H1 (cell line): ENCODE results near the gene DMC1. TPM values are rescaled to one million over a fixed set of nuclear protein-coding genes. Genes with fewer than 3 reads are reported as not detected.

Experiments used
- ASH2L ChIP-seq: fragments of 200-600, 300-600 bp; sonication (generic); IDR thresholded peaks from one replicate; pipeline ENCODE4 v1.7.1; 2017; ENCODE audit warnings: low read length
- GTF2F1 ChIP-seq: IDR thresholded peaks from 2 replicates; pipeline ENCODE4 v1.6.1; 2012; ENCODE audit warnings: low read depth, low read length, improper control_type of control experiment, borderline replicate concordance
- HDAC2 ChIP-seq, 2 experiments: fragments of 300-600 bp in 1 of 2; sonication (generic) in 1 of 2; IDR thresholded peaks; 2 replicates each; pipeline ENCODE4 v1.6.1; 2011 to 2012; ENCODE audit warnings: low read depth in 2 of 2, low read length in 2 of 2, mild to moderate bottlenecking in 2 of 2, moderate library complexity in 2 of 2, borderline replicate concordance in 1 of 2, inconsistent platforms in 1 of 2
- PHF8 ChIP-seq: fragments of 200-600 bp; sonication (generic); conservative IDR thresholded peaks from 2 replicates; pipeline ENCODE4 v1.7.1; 2012; ENCODE audit warnings: low read depth, mild to moderate bottlenecking, inconsistent platforms, low read length, moderate library complexity
- RXRA ChIP-seq: IDR thresholded peaks from 2 replicates; pipeline ENCODE4 v1.6.1; 2011; ENCODE audit warnings: low read depth, mild to moderate bottlenecking, low read length, moderate library complexity; ENCODE audit not compliant: insufficient read depth
- polyA plus RNA-seq, 7 experiments: library from polyadenylated mRNA; depleted of rRNA in 3 of 7; stranded (reverse) in 5 of 7; unstranded in 2 of 7; fragments of >200 nt in 5 of 7; fragments of 200-250 nt in 2 of 7; gene quantifications; 1 replicate in 5 of 7; 2 replicates in 1 of 7; 4 replicates in 1 of 7; pipeline versions ENCODE4 v1.2.1 to v1.2.3, GENCODE V29; 2011 to 2013; ENCODE audit warnings: missing spikeins in 2 of 7, mixed read lengths in 2 of 7
- total RNA-seq: library from RNA; stranded (reverse); fragmentation: NEBNext Ultra II Directional; extraction: Animal tissue kit (Norgen Biotek cat#: 25700); gene quantifications from 2 replicates; pipeline ENCODE4 v1.2.1, GENCODE V29; 2021
- TF ChIP-seq, protein P1 (sequence below): fragments of 300-600 bp; sonication (generic); IDR thresholded peaks from 2 replicates; pipeline ENCODE4 v1.7.1; 2012; ENCODE audit warnings: low read length, moderate library complexity, mild to moderate bottlenecking, inconsistent platforms; ENCODE audit not compliant: insufficient replicate concordance
- TF ChIP-seq, protein P2 (sequence below): IDR thresholded peaks from 2 replicates; pipeline ENCODE4 v1.6.1; 2011; ENCODE audit warnings: low read length, improper control_type of control experiment

Gene DMC1
- total and polyA plus RNA-seq, 2 of the 8 experiments (the other 6 are each of a cell fraction or from before 2014, with no cell fraction given) = 3.8 to 7.2 TPM

- TF ChIP-seq, protein P1, sequence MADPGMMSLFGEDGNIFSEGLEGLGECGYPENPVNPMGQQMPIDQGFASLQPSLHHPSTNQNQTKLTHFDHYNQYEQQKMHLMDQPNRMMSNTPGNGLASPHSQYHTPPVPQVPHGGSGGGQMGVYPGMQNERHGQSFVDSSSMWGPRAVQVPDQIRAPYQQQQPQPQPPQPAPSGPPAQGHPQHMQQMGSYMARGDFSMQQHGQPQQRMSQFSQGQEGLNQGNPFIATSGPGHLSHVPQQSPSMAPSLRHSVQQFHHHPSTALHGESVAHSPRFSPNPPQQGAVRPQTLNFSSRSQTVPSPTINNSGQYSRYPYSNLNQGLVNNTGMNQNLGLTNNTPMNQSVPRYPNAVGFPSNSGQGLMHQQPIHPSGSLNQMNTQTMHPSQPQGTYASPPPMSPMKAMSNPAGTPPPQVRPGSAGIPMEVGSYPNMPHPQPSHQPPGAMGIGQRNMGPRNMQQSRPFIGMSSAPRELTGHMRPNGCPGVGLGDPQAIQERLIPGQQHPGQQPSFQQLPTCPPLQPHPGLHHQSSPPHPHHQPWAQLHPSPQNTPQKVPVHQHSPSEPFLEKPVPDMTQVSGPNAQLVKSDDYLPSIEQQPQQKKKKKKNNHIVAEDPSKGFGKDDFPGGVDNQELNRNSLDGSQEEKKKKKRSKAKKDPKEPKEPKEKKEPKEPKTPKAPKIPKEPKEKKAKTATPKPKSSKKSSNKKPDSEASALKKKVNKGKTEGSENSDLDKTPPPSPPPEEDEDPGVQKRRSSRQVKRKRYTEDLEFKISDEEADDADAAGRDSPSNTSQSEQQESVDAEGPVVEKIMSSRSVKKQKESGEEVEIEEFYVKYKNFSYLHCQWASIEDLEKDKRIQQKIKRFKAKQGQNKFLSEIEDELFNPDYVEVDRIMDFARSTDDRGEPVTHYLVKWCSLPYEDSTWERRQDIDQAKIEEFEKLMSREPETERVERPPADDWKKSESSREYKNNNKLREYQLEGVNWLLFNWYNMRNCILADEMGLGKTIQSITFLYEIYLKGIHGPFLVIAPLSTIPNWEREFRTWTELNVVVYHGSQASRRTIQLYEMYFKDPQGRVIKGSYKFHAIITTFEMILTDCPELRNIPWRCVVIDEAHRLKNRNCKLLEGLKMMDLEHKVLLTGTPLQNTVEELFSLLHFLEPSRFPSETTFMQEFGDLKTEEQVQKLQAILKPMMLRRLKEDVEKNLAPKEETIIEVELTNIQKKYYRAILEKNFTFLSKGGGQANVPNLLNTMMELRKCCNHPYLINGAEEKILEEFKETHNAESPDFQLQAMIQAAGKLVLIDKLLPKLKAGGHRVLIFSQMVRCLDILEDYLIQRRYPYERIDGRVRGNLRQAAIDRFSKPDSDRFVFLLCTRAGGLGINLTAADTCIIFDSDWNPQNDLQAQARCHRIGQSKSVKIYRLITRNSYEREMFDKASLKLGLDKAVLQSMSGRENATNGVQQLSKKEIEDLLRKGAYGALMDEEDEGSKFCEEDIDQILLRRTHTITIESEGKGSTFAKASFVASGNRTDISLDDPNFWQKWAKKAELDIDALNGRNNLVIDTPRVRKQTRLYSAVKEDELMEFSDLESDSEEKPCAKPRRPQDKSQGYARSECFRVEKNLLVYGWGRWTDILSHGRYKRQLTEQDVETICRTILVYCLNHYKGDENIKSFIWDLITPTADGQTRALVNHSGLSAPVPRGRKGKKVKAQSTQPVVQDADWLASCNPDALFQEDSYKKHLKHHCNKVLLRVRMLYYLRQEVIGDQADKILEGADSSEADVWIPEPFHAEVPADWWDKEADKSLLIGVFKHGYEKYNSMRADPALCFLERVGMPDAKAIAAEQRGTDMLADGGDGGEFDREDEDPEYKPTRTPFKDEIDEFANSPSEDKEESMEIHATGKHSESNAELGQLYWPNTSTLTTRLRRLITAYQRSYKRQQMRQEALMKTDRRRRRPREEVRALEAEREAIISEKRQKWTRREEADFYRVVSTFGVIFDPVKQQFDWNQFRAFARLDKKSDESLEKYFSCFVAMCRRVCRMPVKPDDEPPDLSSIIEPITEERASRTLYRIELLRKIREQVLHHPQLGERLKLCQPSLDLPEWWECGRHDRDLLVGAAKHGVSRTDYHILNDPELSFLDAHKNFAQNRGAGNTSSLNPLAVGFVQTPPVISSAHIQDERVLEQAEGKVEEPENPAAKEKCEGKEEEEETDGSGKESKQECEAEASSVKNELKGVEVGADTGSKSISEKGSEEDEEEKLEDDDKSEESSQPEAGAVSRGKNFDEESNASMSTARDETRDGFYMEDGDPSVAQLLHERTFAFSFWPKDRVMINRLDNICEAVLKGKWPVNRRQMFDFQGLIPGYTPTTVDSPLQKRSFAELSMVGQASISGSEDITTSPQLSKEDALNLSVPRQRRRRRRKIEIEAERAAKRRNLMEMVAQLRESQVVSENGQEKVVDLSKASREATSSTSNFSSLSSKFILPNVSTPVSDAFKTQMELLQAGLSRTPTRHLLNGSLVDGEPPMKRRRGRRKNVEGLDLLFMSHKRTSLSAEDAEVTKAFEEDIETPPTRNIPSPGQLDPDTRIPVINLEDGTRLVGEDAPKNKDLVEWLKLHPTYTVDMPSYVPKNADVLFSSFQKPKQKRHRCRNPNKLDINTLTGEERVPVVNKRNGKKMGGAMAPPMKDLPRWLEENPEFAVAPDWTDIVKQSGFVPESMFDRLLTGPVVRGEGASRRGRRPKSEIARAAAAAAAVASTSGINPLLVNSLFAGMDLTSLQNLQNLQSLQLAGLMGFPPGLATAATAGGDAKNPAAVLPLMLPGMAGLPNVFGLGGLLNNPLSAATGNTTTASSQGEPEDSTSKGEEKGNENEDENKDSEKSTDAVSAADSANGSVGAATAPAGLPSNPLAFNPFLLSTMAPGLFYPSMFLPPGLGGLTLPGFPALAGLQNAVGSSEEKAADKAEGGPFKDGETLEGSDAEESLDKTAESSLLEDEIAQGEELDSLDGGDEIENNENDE = no peak
- TF ChIP-seq HDAC2 (IDR thresholded peaks at IDR 0.05; ENCODE audit: borderline replicate concordance in 1 of 2, low read depth in 2 of 2, low read length in 2 of 2) (no peak), RXRA (no peak), GTF2F1 (no peak), PHF8 (no peak), ASH2L (no peak)
- TF ChIP-seq, protein P2, sequence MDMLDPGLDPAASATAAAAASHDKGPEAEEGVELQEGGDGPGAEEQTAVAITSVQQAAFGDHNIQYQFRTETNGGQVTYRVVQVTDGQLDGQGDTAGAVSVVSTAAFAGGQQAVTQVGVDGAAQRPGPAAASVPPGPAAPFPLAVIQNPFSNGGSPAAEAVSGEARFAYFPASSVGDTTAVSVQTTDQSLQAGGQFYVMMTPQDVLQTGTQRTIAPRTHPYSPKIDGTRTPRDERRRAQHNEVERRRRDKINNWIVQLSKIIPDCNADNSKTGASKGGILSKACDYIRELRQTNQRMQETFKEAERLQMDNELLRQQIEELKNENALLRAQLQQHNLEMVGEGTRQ = no peak
Measured at GRCh38 chr22:38612217-38613006, 42.4 kb upstream of the DMC1 start (continued).
